H9 (cell line): ENCODE results near the gene PLXND1. TPM values are rescaled to one million over a fixed set of nuclear protein-coding genes. Genes with fewer than 3 reads are reported as not detected.

ENCODE experiments used
- DNase-seq: peaks from one replicate; pipeline ENCODE4 v3.0.0-alpha.2; 2017
- H2AFZ ChIP-seq: one replicate; pipeline ENCODE4 v1.6.1; 2013; ENCODE audit warnings: mild to moderate bottlenecking, low read length, control low read depth, moderate library complexity
- H2AK5ac ChIP-seq: 2 replicates; pipeline ENCODE4 v1.6.1; 2013; ENCODE audit warnings: low read length, control low read depth, mixed read lengths; ENCODE audit not compliant: insufficient read length
- H2BK120ac ChIP-seq: one replicate; pipeline ENCODE4 v1.6.1; 2013; ENCODE audit warnings: low read depth, mild to moderate bottlenecking, low read length, control low read depth, inconsistent platforms; ENCODE audit not compliant: poor library complexity, severe bottlenecking
- H2BK12ac ChIP-seq: 2 replicates; pipeline ENCODE4 v1.6.1; 2013; ENCODE audit warnings: low read length, control low read depth, mixed read lengths, low read depth; ENCODE audit not compliant: insufficient read length
- H2BK15ac ChIP-seq: 2 replicates; pipeline ENCODE4 v1.6.1; 2013; ENCODE audit warnings: low read depth, low read length, control low read depth
- H2BK20ac ChIP-seq: one replicate; pipeline ENCODE4 v1.6.1; 2013; ENCODE audit warnings: low read depth, mild to moderate bottlenecking, low read length, control low read depth, inconsistent platforms; ENCODE audit not compliant: poor library complexity, severe bottlenecking
- H2BK5ac ChIP-seq: 2 replicates; pipeline ENCODE4 v1.6.1; 2013; ENCODE audit warnings: low read length, control low read depth, mixed read lengths; ENCODE audit not compliant: insufficient read length
- H3K14ac ChIP-seq: 2 replicates; pipeline ENCODE4 v1.6.1; 2013; ENCODE audit warnings: low read length, control low read depth; ENCODE audit not compliant: insufficient read depth
- H3K18ac ChIP-seq: 2 replicates; pipeline ENCODE4 v1.6.1; 2013; ENCODE audit warnings: low read depth, mild to moderate bottlenecking, mixed read lengths, low read length, control low read depth; ENCODE audit not compliant: insufficient read length
- H3K23ac ChIP-seq: 2 replicates; pipeline ENCODE4 v1.6.1; 2013; ENCODE audit warnings: low read length, control low read depth, mixed read lengths, low read depth; ENCODE audit not compliant: insufficient read length
- H3K23me2 ChIP-seq: 2 replicates; pipeline ENCODE4 v1.6.1; 2013; ENCODE audit warnings: low read depth, mild to moderate bottlenecking, mixed read lengths, low read length, control low read depth; ENCODE audit not compliant: insufficient read length, poor library complexity, severe bottlenecking
- H3K27ac ChIP-seq: 2 replicates; pipeline ENCODE4 v1.5.1; 2013; ENCODE audit warnings: low read length, control low read depth, mixed read lengths, low read depth; ENCODE audit not compliant: insufficient read length
- H3K27me3 ChIP-seq: 2 replicates; pipeline ENCODE4 v1.6.1; 2013; ENCODE audit warnings: low read length, control low read depth, inconsistent platforms; ENCODE audit not compliant: insufficient read depth
- H3K4ac ChIP-seq: 2 replicates; pipeline ENCODE4 v1.6.1; 2013; ENCODE audit warnings: low read depth, mild to moderate bottlenecking, control low read depth, inconsistent platforms, low read length, moderate library complexity
- H3K4me1 ChIP-seq: 2 replicates; pipeline ENCODE4 v1.6.1; 2013; ENCODE audit warnings: low read length, control low read depth, inconsistent platforms; ENCODE audit not compliant: insufficient read depth
- H3K4me2 ChIP-seq: 2 replicates; pipeline ENCODE4 v1.6.1; 2013; ENCODE audit warnings: low read length, control low read depth, mixed read lengths; ENCODE audit not compliant: insufficient read length, insufficient read depth
- H3K56ac ChIP-seq: 2 replicates; pipeline ENCODE4 v1.6.1; 2013; ENCODE audit warnings: low read depth, mild to moderate bottlenecking, mixed read lengths, low read length, control low read depth; ENCODE audit not compliant: insufficient read length
- H3K79me1 ChIP-seq: 2 replicates; pipeline ENCODE4 v1.6.1; 2013; ENCODE audit warnings: low read depth, mild to moderate bottlenecking, moderate library complexity, low read length, control low read depth, inconsistent platforms; ENCODE audit not compliant: insufficient read depth, poor library complexity, severe bottlenecking
- H3K79me2 ChIP-seq: 2 replicates; pipeline ENCODE4 v1.6.1; 2013; ENCODE audit warnings: low read length, control low read depth, inconsistent platforms; ENCODE audit not compliant: insufficient read depth
- H3K9ac ChIP-seq: 2 replicates; pipeline ENCODE4 v1.6.1; 2013; ENCODE audit warnings: low read length, control low read depth, mixed read lengths; ENCODE audit not compliant: insufficient read length; ENCODE audit errors: extremely low read depth
- H3K9me3 ChIP-seq: one replicate; pipeline ENCODE4 v1.6.1; 2013; ENCODE audit warnings: low read depth, low read length, inconsistent platforms; ENCODE audit not compliant: control insufficient read depth
- H3T11ph ChIP-seq: one replicate; pipeline ENCODE4 v1.6.1; 2013; ENCODE audit warnings: mild to moderate bottlenecking, low read length, control low read depth, inconsistent platforms
- H4K20me1 ChIP-seq: one replicate; pipeline ENCODE4 v1.6.1; 2013; ENCODE audit not compliant: control insufficient read depth, insufficient read length, insufficient read depth
- H4K5ac ChIP-seq: 2 replicates; pipeline ENCODE4 v1.6.1; 2013; ENCODE audit warnings: low read depth, mild to moderate bottlenecking, mixed read lengths, low read length, control low read depth; ENCODE audit not compliant: insufficient read length
- H4K8ac ChIP-seq: replicated peaks from 2 replicates; pipeline ENCODE4 v1.6.1; 2013; ENCODE audit warnings: low read length, control low read depth, mixed read lengths, low read depth; ENCODE audit not compliant: insufficient read length
- H4K91ac ChIP-seq: 2 replicates; pipeline ENCODE4 v1.6.1; 2013; ENCODE audit warnings: low read depth, mild to moderate bottlenecking, moderate library complexity, mixed read lengths, low read length, control low read depth; ENCODE audit not compliant: insufficient read length
- H3K27ac Mint-ChIP-seq, 3 experiments: 2 replicates in 2 of 3; 3 replicates in 1 of 3; pipeline ENCODE4 v1.8.0; 2020 to 2021; ENCODE audit warnings: mixed read lengths in 3 of 3, mild to moderate bottlenecking in 1 of 3, moderate library complexity in 1 of 3
- H3K27me3 Mint-ChIP-seq: 2 replicates; pipeline ENCODE4 v1.8.0; 2021; ENCODE audit warnings: low read depth, mild to moderate bottlenecking, moderate library complexity, mixed read lengths
- H3K36me3 Mint-ChIP-seq, 3 experiments: 2 replicates in 2 of 3; 3 replicates in 1 of 3; pipeline ENCODE4 v1.8.0; 2020 to 2021; ENCODE audit warnings: low read depth in 3 of 3, mixed read lengths in 3 of 3; ENCODE audit not compliant: insufficient read depth in 1 of 3
- H3K4me1 Mint-ChIP-seq, 2 experiments: 2 replicates each; pipeline ENCODE4 v1.8.0; 2020; ENCODE audit warnings: mixed read lengths in 2 of 2
- H3K4me3 Mint-ChIP-seq, 2 experiments: 2 replicates in 1 of 2; 3 replicates in 1 of 2; pipeline ENCODE4 v1.8.0; 2020 to 2021; ENCODE audit warnings: mild to moderate bottlenecking in 2 of 2, mixed read lengths in 2 of 2, moderate library complexity in 1 of 2
- H3K9me3 Mint-ChIP-seq, 2 experiments: 2 replicates in 1 of 2; 3 replicates in 1 of 2; pipeline ENCODE4 v1.8.0; 2020; ENCODE audit warnings: mild to moderate bottlenecking in 2 of 2, mixed read lengths in 2 of 2, moderate library complexity in 1 of 2
- CTCF ChIP-seq: fragments of 200-600 bp; sonication (generic); conservative IDR thresholded peaks from 3 replicates; pipeline ENCODE4 v1.8.0; 2021; ENCODE audit warnings: antibody characterized with exemption, mild to moderate bottlenecking
- WGBS: extraction: QIAGEN DNeasy Blood & Tissue Kit; methylation state at CpG from one replicate; pipeline ENCODE4 v1.1.7; 2013; ENCODE audit warnings: missing lambda C conversion rate, low lambda C conversion rate, mixed read lengths; ENCODE audit not compliant: insufficient read length; ENCODE audit errors: extremely low coverage; 5-methylcytosine and 5-hydroxymethylcytosine counted together
- total RNA-seq: library from RNA; stranded (reverse); gene quantifications from 2 replicates; pipeline ENCODE4 v1.2.1, GENCODE V29; 2021

Gene PLXND1
- total RNA-seq, 1 experiment from 2014 or later = 50.9 TPM

- Histone ChIP-seq H3K9ac (no peak overlapping the region), H3K18ac (no peak overlapping the region), H3K79me2 (no peaks in the 10 kb centered on the region), H3K56ac (no peak overlapping the region), H3K14ac (no peak overlapping the region), H2AK5ac (no peak overlapping the region), H3K27ac (no peak overlapping the region), H3K23ac (no peak overlapping the region), H3K27me3 (no peaks in the 10 kb centered on the region), H3K23me2 (no peaks in the 10 kb centered on the region), H4K5ac (no peak overlapping the region), H4K8ac (no peak overlapping the region), H3K4me2 (no peak overlapping the region), H3K79me1 (no peaks in the 10 kb centered on the region), H2BK5ac (no peak overlapping the region), H2AFZ (no peak overlapping the region), H3T11ph (no peak overlapping the region), H3K9me3 (no peaks in the 10 kb centered on the region), H3K4ac (no peak overlapping the region), H4K20me1 (no peaks in the 10 kb centered on the region), H2BK12ac (no peak overlapping the region), H3K4me1 (no peaks in the 10 kb centered on the region), H2BK120ac (no peak overlapping the region), H4K91ac (no peak overlapping the region), H2BK20ac (no peak overlapping the region), H2BK15ac (no peak overlapping the region)
- peaks cover 15 to 16% of the 10 kb centered on the region in 2 experiments for H3K4me1 Mint-ChIP-seq
- H3K27me3 Mint-ChIP-seq = no peaks in the 10 kb centered on the region; the same call in 1 of the 2 replicates
- no peak overlapping the region; a peak in 1 of 7 replicates for H3K27ac Mint-ChIP-seq
- no peaks in the 10 kb centered on the region; a peak in 2 of 7 replicates for H3K36me3 Mint-ChIP-seq
- H3K4me3 Mint-ChIP-seq = no peak overlapping the region
- TF ChIP-seq CTCF = no peak
- no peak for DNase-seq
- no CpG with 5 or more reads among the region's 5 CpGs for WGBS
- H3K9me3 Mint-ChIP-seq = no peaks in the 10 kb centered on the region
These were observed 8.5 kb upstream of the PLXND1 start for GRCh38 chr3:129614927-129615363.
